Bladder microvascular endothelial cell (primary cell): ENCODE results near the gene LCE1D. TPM values are rescaled to one million over a fixed set of nuclear protein-coding genes. Genes with fewer than 3 reads are reported as not detected.

Source experiments
- total RNA-seq: library from RNA; depleted of rRNA; stranded (reverse); fragments of >200 nt; gene quantifications from 2 replicates; pipeline ENCODE4 v1.2.3, GENCODE V29; 2014

The LCE1D gene
- total RNA-seq: not detected in 2 replicates

GRCh38 chr1:152796421-152796820 lies at the start of gene LCE1D:
TSS of gene LCE1D (plus strand) at chr1:152796721. CDS start at chr1:152797795, 1,074 bp downstream.

GRCh38 chr1:152757747-152758146 lies 38.8 kb upstream of the LCE1D start, which contains the start of gene KPRP:
TSS of gene KPRP (plus strand) at chr1:152758025. CDS start at chr1:152759589, 1,564 bp downstream.

GRCh38 chr1:152774875-152775274 lies 21.6 kb upstream of the LCE1D start, which contains the start of gene LCE1F:
TSS of gene LCE1F (plus strand) at chr1:152775140. CDS start at chr1:152776372, 1,232 bp downstream.

GRCh38 chr1:152786077-152786476 lies 10.4 kb upstream of the LCE1D start, which contains the start of gene LCE1E:
TSS of gene LCE1E (plus strand) at chr1:152786257. CDS start at chr1:152787300, 1,043 bp downstream.

GRCh38 chr1:152806576-152806975 lies 10.1 kb downstream of the LCE1D start, which contains the start of gene LCE1C:
TSS of gene LCE1C (minus strand) at chr1:152806651. CDS start at chr1:152805478, 1,173 bp downstream.

GRCh38 chr1:152811671-152812070 lies 15.2 kb downstream of the LCE1D start, which contains the start of gene LCE1B:
TSS of gene LCE1B (plus strand) at chr1:152811971. CDS start at chr1:152812447, 476 bp downstream.

GRCh38 chr1:152827173-152827572 lies 30.7 kb downstream of the LCE1D start, which contains the start of gene LCE1A:
TSS of gene LCE1A (plus strand) at chr1:152827473. CDS start at chr1:152827473, 0 bp downstream.

GRCh38 chr1:152842556-152842955 lies 46.0 kb downstream of the LCE1D start, which contains the start of gene LCE6A:
TSS of gene LCE6A (plus strand) at chr1:152842856. CDS start at chr1:152843521, 665 bp downstream.

Other genes with a start within 250 kb of the LCE1D start
- gene LCE3E, start 229.9 kb upstream of the LCE1D start, total RNA-seq: not detected in 2 replicates
- gene LCE3D, start 216.2 kb upstream of the LCE1D start, total RNA-seq: not detected in 2 replicates
- gene LCE3C, start 196.5 kb upstream of the LCE1D start, total RNA-seq: not detected in 2 replicates
- gene LCE3B, start 182.9 kb upstream of the LCE1D start, total RNA-seq: not detected in 2 replicates
- not detected in 2 replicates for gene LCE3A, start 173.6 kb upstream of the LCE1D start, total RNA-seq
- gene LCE2D, start 133.3 kb upstream of the LCE1D start, total RNA-seq: not detected in 2 replicates
- not detected in 2 replicates for gene LCE2C, start 121.4 kb upstream of the LCE1D start, total RNA-seq
- gene LCE2B, start 110.6 kb upstream of the LCE1D start, total RNA-seq: not detected in 2 replicates
- gene LCE2A, start 98.4 kb upstream of the LCE1D start, total RNA-seq: not detected in 2 replicates
- gene LCE4A, start 88.6 kb upstream of the LCE1D start, total RNA-seq: not detected in 2 replicates
- gene KPRP, start 38.7 kb upstream of the LCE1D start, total RNA-seq: not detected in 2 replicates
- gene LCE1F, start 21.6 kb upstream of the LCE1D start, total RNA-seq: not detected in 2 replicates
- not detected in 2 replicates for gene LCE1E, start 10.5 kb upstream of the LCE1D start, total RNA-seq
- not detected in 2 replicates for gene LCE1C, start 9.9 kb downstream of the LCE1D start, total RNA-seq
- not detected in 2 replicates for gene LCE1B, start 15.2 kb downstream of the LCE1D start, total RNA-seq
- not detected in 2 replicates for gene LCE1A, start 30.8 kb downstream of the LCE1D start, total RNA-seq
- gene LCE6A, start 46.1 kb downstream of the LCE1D start, total RNA-seq: not detected in 2 replicates
- not detected in 2 replicates for gene LCE7A, start 63.3 kb downstream of the LCE1D start, total RNA-seq
- gene SMCP, start 81.6 kb downstream of the LCE1D start, total RNA-seq: not detected in 2 replicates
- gene IVL, start 111.8 kb downstream of the LCE1D start, total RNA-seq: not detected in 2 replicates
- not detected in 2 replicates for gene SPRR5, start 150.5 kb downstream of the LCE1D start, total RNA-seq
- gene SPRR4, start 173.9 kb downstream of the LCE1D start, total RNA-seq: not detected in 2 replicates
- gene SPRR1A, start 187.4 kb downstream of the LCE1D start, total RNA-seq: not detected in 2 replicates
- gene SPRR3, start 205.0 kb downstream of the LCE1D start, total RNA-seq: not detected in 2 replicates
- gene SPRR1B, start 234.5 kb downstream of the LCE1D start, total RNA-seq: not detected in 2 replicates
- not detected in 2 replicates for gene SPRR2D, start 244.4 kb downstream of the LCE1D start, total RNA-seq